Measurements from ENCODE around the gene DYNAP. TPM values are rescaled to one million over a fixed set of nuclear protein-coding genes. Genes with fewer than 3 reads are reported as not detected.
A peak's percentile ranks its signal among the peaks of the same experiment; 100 is the strongest.

DYNAP gene
- polyA plus RNA-seq, result not detected

- Mint-ChIP-seq H3K4me3 (no peak within 1 kb of the TSS), H3K27ac (no peak within 1 kb of the TSS), H3K27me3 (peaks cover 5% of the 10 kb centered on the region), H3K36me3 (no peaks in the 10 kb centered on the region), H3K4me1 (no peaks in the 10 kb centered on the region), H3K9me3 (no peaks in the 10 kb centered on the region)
These were observed at the start of gene DYNAP for GRCh38 chr18:54590945-54591344. TSS of gene DYNAP (plus strand) at chr18:54591245. CDS start at chr18:54591283, 38 bp downstream.

- Mint-ChIP-seq H3K27me3 (peaks cover 4% of the 10 kb centered on the region), H3K4me1 (peaks cover 0 to 1% (median 0%) of the 10 kb centered on the region in 3 donors), H3K36me3 (peaks cover 1% of the 10 kb centered on the region), H3K4me3 (no peak overlapping the region), H3K27ac (no peak overlapping the region), H3K9me3 (peaks cover 0 to 2% (median 0%) of the 10 kb centered on the region in 3 donors)
These were observed 39.5 kb upstream of the DYNAP start for GRCh38 chr18:54551590-54551989.

- no peaks in the 10 kb centered on the region for H3K4me1 Mint-ChIP-seq
- H3K9me3 Mint-ChIP-seq, result no peaks in the 10 kb centered on the region
- H3K27me3 Mint-ChIP-seq, result no peaks in the 10 kb centered on the region
- no peak overlapping the region for H3K4me3 Mint-ChIP-seq
- peaks cover 1% of the 10 kb centered on the region for H3K36me3 Mint-ChIP-seq
- H3K27ac Mint-ChIP-seq, result no peak overlapping the region
These were observed 35.8 kb upstream of the DYNAP start for GRCh38 chr18:54555286-54555685.

GRCh38 chr18:54555996-54556395, 35.0 kb upstream of the DYNAP start:
- Mint-ChIP-seq H3K4me1 (no peaks in the 10 kb centered on the region), H3K9me3 (no peaks in the 10 kb centered on the region), H3K27me3 (no peaks in the 10 kb centered on the region), H3K27ac (no peak overlapping the region), H3K4me3 (no peak overlapping the region), H3K36me3 (peaks cover 1% of the 10 kb centered on the region)

GRCh38 chr18:54557958-54558357, 33.1 kb upstream of the DYNAP start:
- Mint-ChIP-seq H3K27me3 (no peaks in the 10 kb centered on the region), H3K4me1 (no peaks in the 10 kb centered on the region), H3K36me3 (no peaks in the 10 kb centered on the region), H3K9me3 (no peaks in the 10 kb centered on the region), H3K4me3 (no peak overlapping the region), H3K27ac (peak overlapping the region in 1 of 3 donors; percentile 89)

GRCh38 chr18:54558609-54559585, 32.1 kb upstream of the DYNAP start:
- no peak overlapping the region for H3K4me3 Mint-ChIP-seq
- H3K9me3 Mint-ChIP-seq, result no peaks in the 10 kb centered on the region
- no peak overlapping the region for H3K27ac Mint-ChIP-seq
- no peaks in the 10 kb centered on the region for H3K36me3 Mint-ChIP-seq
- no peaks in the 10 kb centered on the region for H3K27me3 Mint-ChIP-seq
- no peaks in the 10 kb centered on the region for H3K4me1 Mint-ChIP-seq

GRCh38 chr18:54561706-54562267, 29.3 kb upstream of the DYNAP start:
- no peaks in the 10 kb centered on the region for H3K36me3 Mint-ChIP-seq
- no peak overlapping the region for H3K27ac Mint-ChIP-seq
- no peaks in the 10 kb centered on the region for H3K9me3 Mint-ChIP-seq
- H3K4me3 Mint-ChIP-seq, result no peak overlapping the region
- H3K4me1 Mint-ChIP-seq, result no peaks in the 10 kb centered on the region
- no peaks in the 10 kb centered on the region for H3K27me3 Mint-ChIP-seq

GRCh38 chr18:54580202-54580729, 10.8 kb upstream of the DYNAP start:
- H3K27ac Mint-ChIP-seq, result no peak overlapping the region
- H3K9me3 Mint-ChIP-seq, result peaks cover 0 to 3% (median 0%) of the 10 kb centered on the region in 3 donors
- no peak overlapping the region for H3K4me3 Mint-ChIP-seq
- H3K36me3 Mint-ChIP-seq, result no peaks in the 10 kb centered on the region
- H3K4me1 Mint-ChIP-seq, result peaks cover 0 to 1% (median 0%) of the 10 kb centered on the region in 3 donors
- peaks cover 8% of the 10 kb centered on the region for H3K27me3 Mint-ChIP-seq

- Mint-ChIP-seq H3K27me3 (peaks cover 6% of the 10 kb centered on the region), H3K9me3 (peaks cover 0 to 3% (median 0%) of the 10 kb centered on the region in 3 donors), H3K36me3 (no peaks in the 10 kb centered on the region), H3K4me1 (peaks cover 0 to 2% (median 0%) of the 10 kb centered on the region in 3 donors), H3K4me3 (no peak overlapping the region), H3K27ac (no peak overlapping the region)
These were observed 7.0 kb upstream of the DYNAP start for GRCh38 chr18:54584065-54584464.

GRCh38 chr18:54585743-54586142, 5.3 kb upstream of the DYNAP start:
- no peaks in the 10 kb centered on the region for H3K36me3 Mint-ChIP-seq
- H3K27me3 Mint-ChIP-seq, result peaks cover 8% of the 10 kb centered on the region
- H3K4me1 Mint-ChIP-seq, result peaks cover 0 to 2% (median 0%) of the 10 kb centered on the region in 3 donors
- no peak overlapping the region for H3K27ac Mint-ChIP-seq
- H3K9me3 Mint-ChIP-seq, result no peaks in the 10 kb centered on the region
- peak overlapping the region in 1 of 4 donors; percentile 60 for H3K4me3 Mint-ChIP-seq

GRCh38 chr18:54604211-54604610, 13.2 kb downstream of the DYNAP start:
- Mint-ChIP-seq H3K9me3 (no peaks in the 10 kb centered on the region), H3K27ac (no peak overlapping the region), H3K4me3 (no peak overlapping the region), H3K36me3 (no peaks in the 10 kb centered on the region), H3K27me3 (no peaks in the 10 kb centered on the region), H3K4me1 (peaks cover 0 to 3% (median 0%) of the 10 kb centered on the region in 3 donors)

GRCh38 chr18:54606835-54607212, 15.8 kb downstream of the DYNAP start:
- H3K27me3 Mint-ChIP-seq, result no peaks in the 10 kb centered on the region

GRCh38 chr18:54607213-54608027, 16.4 kb downstream of the DYNAP start:
- Mint-ChIP-seq H3K4me1 (peaks cover 0 to 3% (median 0%) of the 10 kb centered on the region in 3 donors), H3K9me3 (peaks cover 0 to 1% (median 0%) of the 10 kb centered on the region in 3 donors), H3K36me3 (no peaks in the 10 kb centered on the region), H3K4me3 (peak overlapping the region in 1 of 4 donors; percentile 33), H3K27me3 (no peaks in the 10 kb centered on the region), H3K27ac (no peak overlapping the region)

More at GRCh38 chr18:54606835-54607212, 15.8 kb downstream of the DYNAP start:
- H3K36me3 Mint-ChIP-seq, result no peaks in the 10 kb centered on the region
- H3K4me1 Mint-ChIP-seq, result peaks cover 0 to 3% (median 0%) of the 10 kb centered on the region in 3 donors
- H3K9me3 Mint-ChIP-seq, result peaks cover 0 to 1% (median 0%) of the 10 kb centered on the region in 3 donors
- H3K4me3 Mint-ChIP-seq, result no peak overlapping the region
- H3K27ac Mint-ChIP-seq, result no peak overlapping the region

- Mint-ChIP-seq H3K36me3 (no peaks in the 10 kb centered on the region), H3K27ac (no peak overlapping the region), H3K9me3 (peaks cover 0 to 1% (median 0%) of the 10 kb centered on the region in 3 donors), H3K4me3 (peak overlapping the region in 1 of 4 donors; percentile 33), H3K4me1 (peaks cover 0 to 3% (median 0%) of the 10 kb centered on the region in 3 donors), H3K27me3 (no peaks in the 10 kb centered on the region)
These were observed 17.1 kb downstream of the DYNAP start for GRCh38 chr18:54608028-54608642.
